ENCODE results near the gene SMARCA1. TPM values are rescaled to one million over a fixed set of nuclear protein-coding genes. Genes with fewer than 3 reads are reported as not detected.
"Not testable (repeated sequence)": the region's sequence is repeated elsewhere in the genome, so short reads cannot be mapped to it uniquely, and the experiment has no call there.

The SMARCA1 gene
- 10 to 100 TPM in 2 of 3 donors, 1 to 10 TPM in 1; 7.7 to 24.0 (median 17.4) TPM for polyA plus RNA-seq

GRCh38 chrX:129523079-129523911 is at the start of gene SMARCA1:
TSS of gene SMARCA1 (minus strand) at chrX:129523490. CDS start at chrX:129523370, 120 bp downstream.
- WGBS, 3 donors, result 1 to 38% (median 6%) methylated on average over 5 to 45 of the region's 54 CpGs
- peak within 1 kb of the TSS; percentile 38 for H3K27ac ChIP-seq (ENCODE audit: low read depth, low read length)

DNA sequence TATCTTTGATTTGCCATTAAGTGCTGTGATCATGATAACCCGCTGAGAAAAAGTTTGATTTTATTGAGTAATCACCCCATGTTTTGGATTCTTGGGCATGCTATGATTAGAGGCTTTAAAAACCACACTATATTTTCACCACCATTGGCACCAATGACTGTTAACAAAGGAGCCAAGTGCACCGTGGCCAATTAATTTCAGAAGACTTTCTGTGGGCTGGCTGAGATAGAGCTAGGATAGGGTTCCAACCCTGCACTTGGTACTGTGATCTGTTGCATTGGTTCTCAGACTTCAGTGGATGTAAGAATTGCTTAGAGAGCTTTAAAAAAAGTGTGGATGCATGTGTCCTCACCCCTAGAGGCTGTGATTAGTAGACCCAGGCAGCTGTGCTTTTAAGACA is 49.1 kb upstream of the SMARCA1 start:
- H3K27ac ChIP-seq (ENCODE audit: low read depth, low read length), result no peak overlapping the region
- 59 to 80% (median 71%) methylated on average over 2 of the region's 2 CpGs for WGBS, 3 donors

DNA sequence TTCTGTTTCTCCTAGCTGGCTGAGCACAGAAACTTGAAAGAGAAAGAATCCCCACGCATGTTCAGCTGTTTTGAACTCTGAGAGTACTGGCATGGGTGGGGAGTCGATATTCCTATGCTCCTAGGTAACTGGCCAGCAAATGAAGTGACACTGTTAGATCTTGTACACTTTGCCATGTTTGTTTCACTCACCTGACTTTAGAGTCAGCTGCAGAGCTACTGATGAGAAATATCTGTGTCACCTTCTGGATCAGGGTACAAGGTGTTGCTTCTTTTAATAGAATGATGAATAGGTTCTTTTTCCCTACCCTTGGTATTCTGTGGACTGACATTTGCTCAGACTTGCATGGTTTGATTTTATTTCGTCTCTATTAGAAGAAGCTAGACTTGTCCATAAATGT is 45.1 kb upstream of the SMARCA1 start:
- no peak overlapping the region for H3K27ac ChIP-seq (ENCODE audit: low read depth, low read length)
- WGBS, 3 donors, result 72 to 95% (median 95%) methylated on average over 3 of the region's 3 CpGs

GRCh38 chrX:129566073-129566472 is 42.8 kb upstream of the SMARCA1 start:
- WGBS, 3 donors, result 0 to 9% (median 4%) methylated on average over 1 of the region's 1 CpG
- no peak overlapping the region for H3K27ac ChIP-seq (ENCODE audit: low read depth, low read length)

- H3K27ac ChIP-seq (ENCODE audit: low read depth, low read length), result no peak overlapping the region
- whole genome bisulfite sequencing, 3 donors, result 31 to 38% (median 33%) methylated on average over 3 of the region's 3 CpGs
Observed at GRCh38 chrX:129565046-129565650, 41.9 kb upstream of the SMARCA1 start.

DNA sequence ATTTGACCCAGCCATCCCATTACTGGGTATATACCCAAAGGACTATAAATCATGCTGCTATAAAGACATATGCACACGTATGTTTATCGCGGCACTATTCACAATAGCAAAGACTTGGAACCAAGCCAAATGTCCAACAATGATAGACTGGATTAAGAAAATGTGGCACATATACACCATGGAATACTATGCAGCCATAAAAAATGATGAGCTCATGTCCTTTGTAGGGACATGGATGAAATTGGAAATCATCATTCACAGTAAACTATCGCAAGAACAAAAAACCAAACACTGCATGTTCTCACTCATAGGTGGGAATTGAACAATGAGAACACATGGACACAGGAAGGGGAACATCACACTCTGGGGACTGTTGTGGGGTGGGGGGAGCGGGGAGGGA is 41.1 kb upstream of the SMARCA1 start:
- H3K27ac ChIP-seq (ENCODE audit: low read depth, low read length), result not testable (repeated sequence)
- WGBS, 3 donors, result 80 to 99% (median 95%) methylated on average over 4 of the region's 5 CpGs

- 59 to 89% (median 85%) methylated on average over 3 of the region's 3 CpGs for WGBS, 3 donors
- no peak overlapping the region for H3K27ac ChIP-seq (ENCODE audit: low read depth, low read length)
Observed at GRCh38 chrX:129561453-129561852, 38.2 kb upstream of the SMARCA1 start.

DNA sequence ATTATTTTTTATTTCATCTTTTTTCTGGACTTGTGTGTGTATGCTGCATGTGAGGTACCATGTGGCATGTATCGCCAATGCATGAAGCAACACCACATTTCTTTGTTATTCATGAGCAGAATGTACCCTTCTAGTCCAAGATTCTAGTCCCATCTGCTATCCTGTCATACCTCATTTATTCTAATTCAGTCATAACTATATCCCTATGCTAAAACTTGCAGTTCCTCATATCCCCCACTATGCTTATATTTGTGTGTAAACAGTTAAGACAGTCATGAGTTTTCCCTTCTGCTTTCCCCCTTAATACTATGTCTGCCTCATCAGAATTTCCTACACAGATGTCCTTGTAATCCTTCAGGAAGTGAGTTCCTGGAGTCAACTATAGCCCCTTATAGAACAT is 36.5 kb upstream of the SMARCA1 start:
- 90 to 100% (median 100%) methylated on average over 1 of the region's 1 CpG for WGBS, 3 donors
- no peak overlapping the region for H3K27ac ChIP-seq (ENCODE audit: low read depth, low read length)

- 54 to 100% (median 60%) methylated on average over 1 of the region's 1 CpG for WGBS, 3 donors
- no peak overlapping the region for H3K27ac ChIP-seq (ENCODE audit: low read depth, low read length)
Observed at GRCh38 chrX:129557844-129558480, 34.7 kb upstream of the SMARCA1 start.

DNA sequence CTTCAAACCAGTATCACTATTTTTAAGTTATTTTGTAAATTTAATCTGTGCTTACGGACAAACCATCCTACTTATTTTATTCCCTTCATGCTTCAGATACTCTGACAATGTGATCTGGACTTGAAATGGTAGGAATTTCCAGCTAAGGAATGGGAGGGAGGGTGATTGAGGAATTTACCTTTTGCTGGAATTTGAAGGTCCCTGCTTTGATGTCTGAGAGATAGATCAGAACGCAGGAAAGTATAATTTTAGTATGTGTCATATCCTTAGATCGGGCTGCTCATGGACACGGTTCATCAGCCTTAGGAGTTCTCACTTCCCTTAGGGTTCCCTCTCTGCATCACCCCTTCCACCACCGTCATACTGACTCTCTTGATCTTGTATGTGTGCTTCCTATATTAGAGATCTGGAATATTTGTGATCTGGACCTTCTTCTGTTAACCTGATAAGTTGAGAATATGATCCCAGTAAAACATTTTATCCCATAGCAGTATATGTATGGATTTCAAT is 33.6 kb upstream of the SMARCA1 start:
- 75 to 95% (median 94%) methylated on average over 5 of the region's 5 CpGs for WGBS, 3 donors
- no peak overlapping the region for H3K27ac ChIP-seq (ENCODE audit: low read depth, low read length)

GRCh38 chrX:129554816-129555215 is 31.5 kb upstream of the SMARCA1 start:
- not testable (repeated sequence) for H3K27ac ChIP-seq (ENCODE audit: low read depth, low read length)
- WGBS, 3 donors, result 96 to 98% (median 97%) methylated on average over 6 to 8 of the region's 8 CpGs

DNA sequence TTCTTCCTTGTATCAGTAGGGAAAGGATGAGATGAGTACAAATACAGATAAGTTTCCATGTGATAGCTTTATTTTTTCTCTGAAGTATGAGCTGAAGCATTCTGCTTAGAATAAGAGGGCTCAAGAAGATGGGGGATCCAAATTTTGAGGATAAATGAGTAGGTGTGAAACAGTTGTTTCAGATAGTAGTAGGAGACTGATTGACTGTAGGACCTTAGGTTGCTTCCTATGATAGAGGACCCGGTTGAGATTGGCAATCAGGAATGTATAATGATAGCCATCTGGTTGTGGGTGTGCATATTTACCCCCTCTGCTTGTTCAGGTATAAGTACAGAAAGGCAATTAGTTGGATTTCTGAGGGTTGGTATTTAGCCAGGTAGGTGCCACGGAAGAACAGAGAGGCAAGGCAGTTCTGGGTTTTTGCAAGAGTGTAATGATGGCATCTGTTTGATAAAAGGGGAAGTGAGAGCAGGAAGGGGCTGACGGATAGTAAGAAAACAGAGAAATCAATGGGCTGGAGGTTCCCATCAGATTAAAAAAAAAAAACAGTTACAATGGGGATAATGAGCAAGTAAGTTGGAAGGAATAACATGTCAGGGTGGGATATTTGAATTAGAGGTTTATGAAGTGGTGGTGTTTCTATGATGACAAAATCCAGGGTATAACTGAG is 30.5 kb upstream of the SMARCA1 start:
- no peak overlapping the region for H3K27ac ChIP-seq (ENCODE audit: low read depth, low read length)
- WGBS, 3 donors, result 50 to 82% (median 62%) methylated on average over 3 of the region's 3 CpGs

- 50 to 91% (median 66%) methylated on average over 1 of the region's 1 CpG for WGBS, 3 donors
- H3K27ac ChIP-seq (ENCODE audit: low read depth, low read length), result no peak overlapping the region
Observed at GRCh38 chrX:129549124-129549523, 25.8 kb upstream of the SMARCA1 start.

DNA sequence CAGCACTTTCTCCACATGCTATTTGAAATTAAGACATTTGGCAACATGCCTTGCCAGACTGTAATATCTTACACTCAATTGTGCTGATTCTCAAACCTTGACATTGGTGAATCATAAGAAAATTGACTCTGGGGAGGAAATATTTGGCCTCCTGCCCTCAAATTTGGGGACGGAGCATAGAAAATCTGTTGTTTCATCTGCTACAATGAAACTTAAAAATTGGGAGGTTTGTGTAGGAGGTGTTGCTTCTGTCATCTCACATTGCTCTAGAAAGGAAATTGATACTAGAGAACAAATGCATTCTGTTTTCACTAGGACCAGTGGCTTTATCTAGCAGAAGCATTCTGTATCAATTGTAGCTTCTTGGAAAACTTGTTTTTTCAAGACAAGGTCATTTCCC is 22.1 kb upstream of the SMARCA1 start:
- WGBS, 3 donors, result 50 to 84% (median 67%) methylated on average over 1 of the region's 1 CpG
- no peak overlapping the region for H3K27ac ChIP-seq (ENCODE audit: low read depth, low read length)

DNA sequence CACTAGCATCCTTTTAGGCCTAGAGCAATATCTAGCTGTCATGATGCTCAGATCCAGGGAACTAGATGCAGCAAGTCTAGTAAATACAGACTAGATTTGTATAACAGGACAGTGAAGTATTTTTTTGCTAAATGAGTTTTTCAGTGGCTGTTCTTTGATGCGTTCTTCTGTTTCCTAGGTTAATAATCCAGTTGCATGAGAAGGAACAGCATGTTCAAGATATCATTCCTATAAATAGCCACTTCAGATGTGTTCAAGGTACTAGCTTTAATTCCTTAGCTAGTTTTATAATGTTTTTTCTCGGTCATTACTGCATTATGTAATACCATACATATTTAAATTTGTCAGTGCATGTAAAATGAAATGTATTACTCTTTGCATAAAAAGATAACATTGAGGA is 21.5 kb upstream of the SMARCA1 start:
- 62 to 77% (median 76%) methylated on average over 2 of the region's 2 CpGs for WGBS, 3 donors

GRCh38 chrX:129540722-129541184 is 17.5 kb upstream of the SMARCA1 start:
- H3K27ac ChIP-seq (ENCODE audit: low read depth, low read length), result no peak overlapping the region
- WGBS, 3 donors, result 2 to 25% (median 3%) methylated on average over 12 to 14 of the region's 14 CpGs

More for the DNA sequence above, 21.5 kb upstream of the SMARCA1 start:
- no peak overlapping the region for H3K27ac ChIP-seq (ENCODE audit: low read depth, low read length)

GRCh38 chrX:129540068-129540653 is 16.9 kb upstream of the SMARCA1 start, which contains the start of gene OCRL:
TSS of gene OCRL (plus strand) at chrX:129540259. CDS start at chrX:129540440, 181 bp downstream.
- 0 to 34% (median 0%) methylated on average over 11 to 42 of the region's 60 CpGs for WGBS, 3 donors
- H3K27ac ChIP-seq (ENCODE audit: low read depth, low read length), result no peak within 1 kb of the TSS
